Cortex of kidney (tissue), 1 donor: ENCODE results near the gene DTX4.

Experiments used
- DNase-seq: peaks from one replicate; lab custom pipeline; 2025; lab: John Stamatoyannopoulos, UW

The DTX4 gene

GRCh38 chr11:59221441-59221840, 49.5 kb downstream of the DTX4 start:
- DNase-seq, result no peak

GRCh38 chr11:59222464-59223060, 50.6 kb downstream of the DTX4 start:
- DNase-seq, result no peak

- DNase-seq, result no peak
These were observed 51.2 kb downstream of the DTX4 start for GRCh38 chr11:59223177-59223576.

GRCh38 chr11:59223611-59224010, 51.7 kb downstream of the DTX4 start:
- no peak for DNase-seq

GRCh38 chr11:59224351-59224928, 52.5 kb downstream of the DTX4 start:
- DNase-seq, result no peak

- no peak for DNase-seq
These were observed 53.1 kb downstream of the DTX4 start for GRCh38 chr11:59225017-59225416.

- DNase-seq, result no peak
These were observed 54.5 kb downstream of the DTX4 start for GRCh38 chr11:59226396-59226795.

GRCh38 chr11:59240322-59240721, 68.4 kb downstream of the DTX4 start:
- no peak for DNase-seq

GRCh38 chr11:59243633-59244032, 71.7 kb downstream of the DTX4 start:
- no peak for DNase-seq

- no peak for DNase-seq
These were observed 75.7 kb downstream of the DTX4 start for GRCh38 chr11:59247531-59248227.

- no peak for DNase-seq
These were observed 77.6 kb downstream of the DTX4 start for GRCh38 chr11:59249535-59249934.

GRCh38 chr11:59253001-59253400, 81.1 kb downstream of the DTX4 start:
- DNase-seq, result no peak

- DNase-seq, result no peak
These were observed 82.4 kb downstream of the DTX4 start for GRCh38 chr11:59254286-59254685.

GRCh38 chr11:59255281-59255680, 83.3 kb downstream of the DTX4 start:
- DNase-seq, result no peak
